HUES64 (cell line): ENCODE results near the gene ZCCHC14.

ENCODE experiments used
- H3K27ac ChIP-seq: 2 replicates; pipeline ENCODE4 v1.7.0; 2013; ENCODE audit warnings: low read depth, low read length, inconsistent platforms
- H3K27me3 ChIP-seq: 2 replicates; pipeline ENCODE4 v1.6.1; 2013; ENCODE audit warnings: mild to moderate bottlenecking, low read length; ENCODE audit not compliant: insufficient read depth
- H3K36me3 ChIP-seq: 2 replicates; pipeline ENCODE4 v1.6.1; 2013; ENCODE audit warnings: mild to moderate bottlenecking, low read length; ENCODE audit not compliant: insufficient read depth
- H3K4me1 ChIP-seq: 2 replicates; pipeline ENCODE4 v1.6.1; 2013; ENCODE audit warnings: mild to moderate bottlenecking, low read length, moderate library complexity; ENCODE audit not compliant: insufficient read depth
- H3K4me3 ChIP-seq: 2 replicates; pipeline ENCODE4 v1.5.1; 2013; ENCODE audit warnings: mild to moderate bottlenecking, low read length, moderate library complexity
- H3K9ac ChIP-seq: 2 replicates; pipeline ENCODE4 v1.6.1; 2013; ENCODE audit warnings: mild to moderate bottlenecking, low read depth, low read length
- H3K9me3 ChIP-seq: 2 replicates; pipeline ENCODE4 v1.6.1; 2013; ENCODE audit warnings: low read depth, low read length; ENCODE audit not compliant: insufficient read depth
- WGBS: fragments of 150-250, 120-280 bp; methylation state at CpG from one replicate; pipeline ENCODE4 v1.1.7; 2013; ENCODE audit warnings: missing lambda C conversion rate; 5-methylcytosine and 5-hydroxymethylcytosine counted together

ZCCHC14 gene

GRCh38 chr16:87446479-87446878 is 46.3 kb downstream of the ZCCHC14 start:
- Histone ChIP-seq H3K9me3 (peaks cover 8% of the 10 kb centered on the region; the same call in 1 of the 2 replicates), H3K4me3 (no peak overlapping the region), H3K9ac (no peak overlapping the region), H3K4me1 (no peaks in the 10 kb centered on the region), H3K27me3 (no peaks in the 10 kb centered on the region), H3K36me3 (peaks cover 62% of the 10 kb centered on the region), H3K27ac (no peak overlapping the region)
- WGBS, result 97% methylated on average over 7 of the region's 7 CpGs

- WGBS, result 98% methylated on average over 7 of the region's 7 CpGs
- Histone ChIP-seq H3K9ac (no peak overlapping the region), H3K4me3 (no peak overlapping the region), H3K36me3 (peaks cover 60% of the 10 kb centered on the region), H3K4me1 (no peaks in the 10 kb centered on the region), H3K27ac (no peak overlapping the region), H3K9me3 (peaks cover 8% of the 10 kb centered on the region; the same call in 1 of the 2 replicates), H3K27me3 (no peaks in the 10 kb centered on the region)
These were observed 47.3 kb downstream of the ZCCHC14 start for GRCh38 chr16:87445486-87445885.

GRCh38 chr16:87443964-87444363 is 48.9 kb downstream of the ZCCHC14 start:
- H3K4me1 ChIP-seq, result no peaks in the 10 kb centered on the region
- H3K9ac ChIP-seq, result no peak overlapping the region
- H3K27me3 ChIP-seq, result no peaks in the 10 kb centered on the region
- H3K4me3 ChIP-seq, result no peak overlapping the region
- 85% methylated on average over 1 of the region's 3 CpGs for WGBS
- peaks cover 8% of the 10 kb centered on the region; the same call in 1 of the 2 replicates for H3K9me3 ChIP-seq
- H3K36me3 ChIP-seq, result peaks cover 53% of the 10 kb centered on the region
- no peak overlapping the region for H3K27ac ChIP-seq

GRCh38 chr16:87443016-87443415 is 49.8 kb downstream of the ZCCHC14 start:
- H3K27ac ChIP-seq, result no peak overlapping the region
- 95% methylated on average over 8 of the region's 8 CpGs for WGBS
- peaks cover 44% of the 10 kb centered on the region for H3K36me3 ChIP-seq
- no peaks in the 10 kb centered on the region for H3K27me3 ChIP-seq
- H3K9me3 ChIP-seq, result peaks cover 8% of the 10 kb centered on the region; the same call in 1 of the 2 replicates
- no peaks in the 10 kb centered on the region for H3K4me1 ChIP-seq
- no peak overlapping the region for H3K9ac ChIP-seq
- H3K4me3 ChIP-seq, result no peak overlapping the region

GRCh38 chr16:87442581-87442966 is 50.2 kb downstream of the ZCCHC14 start:
- peaks cover 39% of the 10 kb centered on the region for H3K36me3 ChIP-seq
- H3K9ac ChIP-seq, result no peak overlapping the region
- no peaks in the 10 kb centered on the region for H3K27me3 ChIP-seq
- no peak overlapping the region for H3K4me3 ChIP-seq
- H3K9me3 ChIP-seq, result peaks cover 8% of the 10 kb centered on the region; the same call in 1 of the 2 replicates
- no peak overlapping the region for H3K27ac ChIP-seq
- H3K4me1 ChIP-seq, result no peaks in the 10 kb centered on the region
- WGBS, result 96% methylated on average over 3 of the region's 4 CpGs

GRCh38 chr16:87441886-87442580 is 50.8 kb downstream of the ZCCHC14 start:
- H3K36me3 ChIP-seq, result peaks cover 34% of the 10 kb centered on the region

GRCh38 chr16:87439926-87440325 is 52.9 kb downstream of the ZCCHC14 start:
- Histone ChIP-seq H3K27ac (no peak overlapping the region), H3K9ac (no peak overlapping the region), H3K9me3 (peaks cover 8% of the 10 kb centered on the region; the same call in 1 of the 2 replicates), H3K4me1 (peaks cover 5% of the 10 kb centered on the region; the same call in 1 of the 2 replicates), H3K36me3 (peaks cover 17% of the 10 kb centered on the region; the same call in 1 of the 2 replicates), H3K27me3 (no peaks in the 10 kb centered on the region), H3K4me3 (no peak overlapping the region)
- 95% methylated on average over 10 of the region's 10 CpGs for WGBS

More at GRCh38 chr16:87441886-87442580, 50.8 kb downstream of the ZCCHC14 start:
- H3K27ac ChIP-seq, result no peak overlapping the region
- no peak overlapping the region for H3K9ac ChIP-seq
- peaks cover 8% of the 10 kb centered on the region; the same call in 1 of the 2 replicates for H3K9me3 ChIP-seq
- WGBS, result 96% methylated on average over 12 of the region's 12 CpGs
- no peak overlapping the region for H3K4me3 ChIP-seq
- no peaks in the 10 kb centered on the region for H3K27me3 ChIP-seq
- no peaks in the 10 kb centered on the region for H3K4me1 ChIP-seq

GRCh38 chr16:87438611-87438985 is 54.2 kb downstream of the ZCCHC14 start:
- WGBS, result 82% methylated on average over 8 of the region's 9 CpGs
- Histone ChIP-seq H3K9me3 (no peaks in the 10 kb centered on the region), H3K36me3 (peaks cover 8% of the 10 kb centered on the region; the same call in 1 of the 2 replicates), H3K27ac (no peak overlapping the region), H3K4me3 (no peak overlapping the region), H3K4me1 (peaks cover 5% of the 10 kb centered on the region; the same call in 1 of the 2 replicates), H3K27me3 (no peaks in the 10 kb centered on the region), H3K9ac (no peak overlapping the region)

GRCh38 chr16:87437911-87438610 is 54.8 kb downstream of the ZCCHC14 start:
- 96% methylated on average over 17 of the region's 17 CpGs for WGBS

GRCh38 chr16:87437327-87437726 is 55.5 kb downstream of the ZCCHC14 start:
- Histone ChIP-seq H3K36me3 (peaks cover 7% of the 10 kb centered on the region; the same call in 1 of the 2 replicates), H3K4me3 (no peak overlapping the region), H3K9ac (no peak overlapping the region), H3K27ac (no peak overlapping the region), H3K4me1 (peaks cover 5% of the 10 kb centered on the region; the same call in 1 of the 2 replicates), H3K9me3 (no peaks in the 10 kb centered on the region), H3K27me3 (no peaks in the 10 kb centered on the region)
- 95% methylated on average over 14 of the region's 14 CpGs for whole genome bisulfite sequencing

More at GRCh38 chr16:87437911-87438610, 54.8 kb downstream of the ZCCHC14 start:
- no peak overlapping the region for H3K27ac ChIP-seq
- peaks cover 5% of the 10 kb centered on the region; the same call in 1 of the 2 replicates for H3K4me1 ChIP-seq
- H3K9ac ChIP-seq, result no peak overlapping the region
- H3K4me3 ChIP-seq, result no peak overlapping the region
- no peaks in the 10 kb centered on the region for H3K9me3 ChIP-seq
- H3K36me3 ChIP-seq, result peaks cover 8% of the 10 kb centered on the region; the same call in 1 of the 2 replicates
- H3K27me3 ChIP-seq, result no peaks in the 10 kb centered on the region
